Fibroblast of skin of back (primary cell): Measurements from ENCODE around the gene TAS1R2.

Experiments used
- DNase-seq: peaks from one replicate; pipeline ENCODE4 v3.0.0-alpha.2; 2013

TAS1R2 gene

DNA sequence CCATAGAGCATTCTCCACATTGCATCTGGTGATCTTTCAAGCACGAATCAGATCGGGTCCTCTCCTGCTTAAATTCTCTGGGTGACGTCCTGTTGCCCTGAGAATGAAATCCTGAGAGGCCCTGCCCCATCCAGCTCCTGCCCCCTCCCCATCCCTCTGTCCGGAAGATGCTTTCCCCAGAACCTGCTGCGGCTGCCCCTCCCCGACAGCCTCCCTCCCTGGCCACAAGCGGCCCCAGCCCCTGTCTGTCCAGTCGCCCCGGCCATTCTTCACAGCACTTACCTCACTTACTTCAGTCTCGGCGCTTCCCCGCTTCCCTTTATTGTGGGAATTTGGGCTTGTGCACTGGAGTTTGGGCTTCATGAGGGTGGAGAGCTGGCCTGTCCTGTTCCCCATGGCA, 40.3 kb downstream of the TAS1R2 start:
- no peak for DNase-seq

DNA sequence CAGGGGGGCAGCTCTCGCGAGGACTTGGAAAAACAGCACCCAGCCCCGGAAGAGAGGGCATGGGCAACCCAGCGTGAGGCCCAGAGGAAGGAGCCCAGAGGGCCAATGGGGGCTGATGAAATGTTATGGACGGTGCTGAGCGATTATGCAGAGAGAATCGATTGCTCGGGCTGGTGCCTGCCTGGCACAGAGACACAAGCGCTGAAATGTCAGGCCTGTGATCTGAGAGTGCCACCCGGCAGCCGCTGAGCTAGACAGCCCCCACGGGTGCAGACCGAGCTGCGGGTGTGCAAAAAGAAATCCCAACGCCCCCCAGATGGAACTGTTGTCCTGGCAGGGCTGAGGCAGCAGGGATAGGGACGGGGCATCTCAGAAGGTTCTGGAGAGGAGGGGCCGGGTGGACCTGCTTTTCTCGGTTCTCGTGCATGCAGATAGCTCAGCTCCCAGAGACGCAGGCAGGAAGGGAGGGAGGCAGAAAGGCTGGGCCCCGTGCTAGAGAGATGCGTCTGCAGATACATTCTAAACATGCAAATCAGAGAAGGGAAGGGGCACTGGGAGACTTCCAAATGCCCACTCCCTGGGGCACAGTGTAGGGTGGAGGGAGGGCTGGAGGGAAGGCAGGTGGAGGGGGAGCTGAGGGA, 41.5 kb downstream of the TAS1R2 start:
- DNase-seq: no peak

DNA sequence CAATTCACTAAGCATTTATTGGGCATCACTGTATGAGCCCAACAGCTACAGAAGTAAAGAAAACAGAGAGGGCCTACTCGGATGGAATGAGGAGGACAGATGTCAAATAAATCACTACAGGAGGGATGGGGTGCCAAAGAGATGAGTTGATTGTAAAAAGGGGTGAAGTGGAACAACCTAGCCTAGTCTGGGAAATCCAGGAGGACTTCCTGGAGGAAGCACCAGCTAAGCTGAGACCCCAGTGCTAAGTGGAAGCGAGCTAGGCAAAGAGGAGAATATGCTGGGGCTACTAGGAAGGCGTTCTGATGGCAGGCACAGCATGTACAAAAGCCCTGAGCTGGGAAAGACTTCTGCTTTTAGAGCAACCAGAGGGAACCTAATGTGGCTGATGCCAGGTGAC, 42.1 kb downstream of the TAS1R2 start:
- no peak for DNase-seq

DNA sequence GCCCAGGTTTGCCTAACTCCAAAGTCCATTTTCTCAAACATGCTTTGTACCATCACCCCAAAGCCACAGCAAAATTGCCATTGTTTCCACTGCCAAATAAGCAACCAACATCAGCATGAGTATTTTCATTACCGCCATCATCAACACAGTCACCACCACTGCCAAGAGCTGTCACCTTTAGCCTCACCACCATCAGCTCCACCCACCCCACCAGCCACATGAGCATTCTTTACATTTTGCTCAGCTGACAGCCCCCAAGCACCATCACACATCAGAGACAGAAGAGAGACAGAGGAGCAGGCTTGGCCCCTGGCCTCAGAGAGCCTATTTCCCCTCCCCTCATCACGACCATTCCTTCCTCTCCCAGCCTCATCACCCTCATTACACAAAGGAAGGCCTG, 42.7 kb downstream of the TAS1R2 start:
- DNase-seq: no peak

DNA sequence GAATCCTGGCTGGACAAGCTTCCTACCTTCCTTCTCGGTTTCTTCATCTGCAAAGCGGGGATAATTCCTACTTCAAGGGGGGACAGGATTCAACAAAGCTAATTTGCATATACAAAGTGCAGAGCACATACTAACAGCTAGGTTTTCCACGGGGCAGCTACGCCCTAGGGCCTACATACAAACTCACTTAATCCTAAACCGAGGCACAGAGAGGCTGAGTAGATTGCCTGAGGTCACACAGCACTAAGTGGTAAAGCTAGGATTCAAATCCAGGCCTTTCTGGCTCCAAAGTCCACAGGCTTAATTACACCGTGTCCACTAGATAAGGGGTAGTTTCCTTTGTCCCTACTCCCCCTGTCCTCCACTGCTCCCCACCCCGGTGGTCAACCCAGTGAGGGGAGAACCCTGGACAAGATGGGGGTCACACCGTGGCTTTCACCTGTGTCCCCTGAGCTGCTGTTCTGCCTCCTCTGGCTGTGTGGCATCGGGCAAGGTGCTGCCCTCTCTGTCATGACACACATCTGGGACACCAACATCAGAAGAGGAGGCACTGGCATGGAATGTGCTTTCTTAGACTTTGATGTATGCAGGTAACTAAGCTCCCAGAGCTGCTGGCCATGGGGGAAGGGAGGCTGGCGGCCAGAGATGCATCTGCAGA, 44.5 kb downstream of the TAS1R2 start:
- DNase-seq: no peak

DNA sequence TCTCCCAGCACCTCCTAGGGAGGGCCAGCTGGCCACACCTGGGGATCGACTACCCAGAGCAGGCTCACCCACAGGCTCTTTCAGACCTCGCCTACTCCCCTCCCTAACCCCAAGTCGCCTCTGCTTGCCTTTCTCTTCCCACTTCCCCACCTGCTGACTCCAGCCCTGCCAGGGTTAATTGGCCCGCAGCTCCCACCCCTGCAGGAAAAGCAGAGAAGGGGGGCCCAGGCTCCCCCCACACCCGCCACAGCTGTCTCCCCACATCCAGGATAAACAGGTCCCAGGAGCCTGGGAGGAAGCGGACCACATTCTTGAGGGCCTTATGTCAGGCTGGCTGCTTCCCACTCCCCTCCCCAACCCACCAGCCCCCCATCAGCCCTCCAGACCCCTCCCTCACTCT, 45.0 kb downstream of the TAS1R2 start:
- no peak for DNase-seq

DNA sequence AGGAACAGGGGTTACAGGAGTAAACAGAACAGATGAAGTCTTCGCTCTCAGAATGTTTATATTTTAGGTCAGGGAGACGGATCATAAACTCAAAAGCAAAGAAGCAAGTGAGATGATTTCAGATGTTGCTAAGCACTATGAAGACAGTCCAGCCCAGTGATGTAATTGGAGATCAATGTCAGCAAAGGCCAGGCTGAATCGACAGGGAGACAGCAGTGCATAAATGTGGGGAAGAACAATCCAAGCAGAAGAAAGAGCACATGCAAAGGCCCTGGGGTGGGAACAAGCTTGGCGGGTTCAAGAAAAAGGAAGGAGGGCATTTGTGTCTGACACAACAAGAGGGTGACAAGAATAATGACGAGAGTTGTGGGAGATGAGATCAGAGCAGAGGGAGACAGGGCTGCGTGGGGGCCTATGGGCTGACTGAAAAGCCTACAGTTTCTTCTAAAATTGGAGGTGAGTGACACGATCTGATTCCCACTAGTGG, 47.0 kb downstream of the TAS1R2 start:
- DNase-seq: no peak

DNA sequence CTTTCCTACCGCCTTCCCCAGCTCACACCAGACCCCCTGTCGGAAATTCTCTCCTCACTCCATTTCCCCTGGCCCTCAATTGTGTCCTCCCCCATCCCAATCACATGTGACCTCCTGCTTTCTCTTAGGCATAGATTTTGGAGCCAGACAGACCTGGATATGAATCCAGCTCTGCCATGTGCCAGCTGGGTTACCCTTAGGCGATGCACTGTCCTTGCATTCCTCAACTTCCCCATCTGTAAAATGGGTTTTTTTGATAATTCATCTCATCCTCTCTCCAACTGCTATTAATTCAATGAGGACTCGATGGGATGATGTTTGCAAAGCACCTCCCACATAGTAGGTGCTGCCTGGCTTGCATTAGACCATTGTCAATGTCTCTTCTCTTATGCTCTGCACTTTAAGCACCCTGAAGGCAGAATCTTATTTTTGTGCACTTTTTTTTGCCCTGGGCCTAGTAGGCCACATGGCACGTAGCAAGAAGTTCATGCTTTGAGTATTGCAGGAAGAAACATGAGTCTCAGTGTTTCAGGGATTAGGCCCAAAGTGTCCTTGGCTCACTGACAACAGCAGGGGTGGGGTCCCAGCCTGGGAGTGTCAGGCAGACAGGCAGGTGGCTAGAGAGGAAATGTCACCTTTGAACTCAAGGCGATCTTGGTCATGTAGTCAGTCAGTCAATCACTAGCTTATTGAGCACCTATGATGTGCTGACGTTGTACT, 47.6 kb downstream of the TAS1R2 start:
- no peak for DNase-seq

DNA sequence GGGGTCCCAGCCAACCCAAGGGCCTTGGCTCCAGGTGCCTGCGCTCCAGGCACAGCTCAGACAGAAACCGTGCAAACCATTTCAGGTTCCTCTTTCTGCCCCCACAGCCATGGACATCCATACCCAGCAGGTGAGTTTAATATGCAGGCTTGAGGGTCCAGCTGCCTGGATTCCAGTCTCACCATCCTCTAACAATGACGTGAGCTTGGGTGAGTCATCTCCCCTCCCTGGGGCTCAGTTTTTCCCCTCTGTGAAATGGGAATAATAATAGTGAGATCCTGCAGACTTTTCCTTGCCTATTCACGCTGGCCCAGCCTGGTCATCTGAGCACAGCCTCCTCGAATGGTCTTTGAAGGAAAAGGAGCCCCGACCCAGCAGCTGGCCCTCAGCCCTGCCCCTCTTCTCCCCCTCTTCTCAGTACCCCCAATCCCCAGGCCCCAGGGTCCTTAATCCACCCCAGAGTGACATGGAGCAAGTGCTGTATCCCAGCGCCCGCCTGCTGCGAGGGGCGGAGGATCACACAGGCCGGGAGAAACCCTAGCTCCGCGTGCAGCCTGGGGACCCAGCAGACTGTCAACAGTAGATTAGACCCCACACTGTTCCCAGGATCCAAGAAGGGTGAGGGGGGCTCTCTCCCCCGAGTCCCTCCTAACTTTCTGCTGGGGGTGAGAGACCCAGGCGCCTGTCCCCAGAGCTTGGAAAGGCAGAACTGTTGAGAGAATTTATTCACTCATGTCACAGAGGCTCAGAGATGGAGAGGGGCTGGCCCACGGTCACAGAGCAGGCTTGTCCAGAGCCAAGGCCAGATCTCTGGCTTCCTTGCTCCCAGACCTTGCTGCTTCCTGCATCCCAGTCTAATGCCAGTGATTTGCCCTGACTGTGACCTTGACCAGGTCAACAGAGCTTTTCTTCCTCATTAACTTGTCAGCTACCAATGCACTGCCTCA, 49.2 kb downstream of the TAS1R2 start:
- DNase-seq: no peak

DNA sequence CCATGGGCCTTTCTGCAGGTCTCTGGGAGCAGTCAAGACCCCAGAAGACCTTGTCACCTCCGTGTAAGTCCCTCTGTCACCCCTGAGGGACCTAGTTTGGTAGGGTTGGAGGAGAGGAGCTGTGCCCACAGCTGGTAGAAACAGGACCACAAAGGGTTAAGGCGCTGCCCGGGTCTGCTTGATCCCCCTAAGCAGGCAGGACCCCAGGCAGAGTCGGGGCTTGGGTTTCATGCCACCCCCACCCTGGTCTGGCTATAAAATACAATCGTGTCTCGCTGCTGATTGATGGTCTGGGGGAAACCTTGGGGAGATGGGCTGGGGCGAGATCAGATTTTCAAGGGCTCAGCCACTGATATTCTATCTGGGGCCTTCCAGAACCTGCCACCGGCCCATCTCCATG, 50.9 kb downstream of the TAS1R2 start:
- DNase-seq: no peak

DNA sequence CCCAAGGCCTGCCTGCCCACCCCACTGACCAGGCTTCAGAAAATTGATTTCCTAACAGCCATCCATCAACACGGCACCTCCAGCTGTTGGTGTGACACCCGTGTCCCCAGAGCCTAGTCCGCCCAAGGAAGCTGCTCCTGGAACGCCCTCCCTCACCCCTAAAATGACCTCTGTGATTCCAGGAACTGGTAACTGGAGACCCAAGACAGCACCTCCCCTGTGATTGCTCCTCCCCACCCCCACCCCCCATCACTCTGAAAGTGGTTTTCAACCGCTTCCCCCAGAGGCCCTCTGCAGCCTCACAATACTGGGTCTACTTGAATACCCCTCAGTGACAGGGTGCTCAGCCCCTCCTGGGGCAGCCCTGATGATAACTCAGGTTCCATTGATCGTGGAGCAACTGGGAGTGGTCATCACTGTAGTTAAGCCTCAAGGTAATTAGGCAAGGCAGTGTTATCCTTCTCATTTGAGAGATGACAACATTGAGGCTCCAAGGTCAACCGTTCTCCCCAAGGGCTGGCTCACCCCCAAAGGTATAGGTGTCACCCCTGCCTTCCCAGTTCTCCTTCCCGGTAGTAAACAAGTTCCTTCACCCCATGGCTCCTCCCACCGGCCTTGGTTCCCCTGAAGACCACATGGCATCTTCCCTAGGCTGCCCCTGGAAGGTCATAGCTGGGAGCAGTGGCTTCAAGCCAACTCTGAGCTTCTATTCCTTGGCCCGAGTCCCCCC, 52.0 kb downstream of the TAS1R2 start:
- no peak for DNase-seq

DNA sequence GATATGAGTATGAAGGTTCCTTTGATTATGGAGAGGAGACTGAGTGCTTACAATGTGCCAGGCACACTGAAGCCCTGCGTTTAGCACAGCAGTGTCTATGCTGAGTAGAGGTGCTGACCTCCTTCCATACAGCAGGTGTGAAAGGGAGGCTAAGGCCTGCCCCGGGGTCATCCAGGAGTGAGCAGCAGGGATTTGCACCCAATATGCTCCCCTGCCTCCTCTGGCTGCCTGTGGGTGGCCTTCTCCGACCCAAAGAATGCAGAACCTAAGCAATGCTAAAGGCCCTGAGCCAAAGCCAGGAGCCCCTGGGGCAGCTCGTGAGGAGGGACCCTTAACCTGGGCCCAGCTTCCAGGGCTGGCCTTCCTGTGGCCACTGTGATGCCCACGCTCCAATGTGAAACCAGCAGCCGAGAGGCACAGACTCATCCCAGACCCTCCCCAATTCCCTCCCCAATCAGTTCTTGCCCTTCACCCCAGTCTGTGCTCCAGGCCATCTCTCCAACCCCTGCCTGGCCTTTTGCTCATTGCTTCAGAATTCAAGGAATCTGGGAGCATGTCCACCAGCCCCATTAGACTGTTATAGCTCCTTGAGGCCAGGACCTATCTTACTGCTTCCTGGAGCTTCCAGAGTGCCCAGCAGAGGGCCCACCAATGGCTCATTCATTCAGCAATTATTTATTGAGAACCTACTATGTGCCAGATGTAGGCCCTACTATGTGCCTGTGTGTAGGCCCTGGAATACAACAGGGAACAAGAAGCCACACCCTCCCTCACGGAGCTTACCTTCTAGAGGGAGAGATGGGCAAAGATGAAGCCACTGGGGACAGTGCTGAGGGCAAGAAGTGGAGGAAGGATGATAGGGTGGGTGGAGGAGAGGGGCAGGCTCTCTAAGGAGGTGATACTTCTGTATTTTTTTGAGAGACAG, 53.3 kb downstream of the TAS1R2 start:
- DNase-seq: peak; percentile 11

DNA sequence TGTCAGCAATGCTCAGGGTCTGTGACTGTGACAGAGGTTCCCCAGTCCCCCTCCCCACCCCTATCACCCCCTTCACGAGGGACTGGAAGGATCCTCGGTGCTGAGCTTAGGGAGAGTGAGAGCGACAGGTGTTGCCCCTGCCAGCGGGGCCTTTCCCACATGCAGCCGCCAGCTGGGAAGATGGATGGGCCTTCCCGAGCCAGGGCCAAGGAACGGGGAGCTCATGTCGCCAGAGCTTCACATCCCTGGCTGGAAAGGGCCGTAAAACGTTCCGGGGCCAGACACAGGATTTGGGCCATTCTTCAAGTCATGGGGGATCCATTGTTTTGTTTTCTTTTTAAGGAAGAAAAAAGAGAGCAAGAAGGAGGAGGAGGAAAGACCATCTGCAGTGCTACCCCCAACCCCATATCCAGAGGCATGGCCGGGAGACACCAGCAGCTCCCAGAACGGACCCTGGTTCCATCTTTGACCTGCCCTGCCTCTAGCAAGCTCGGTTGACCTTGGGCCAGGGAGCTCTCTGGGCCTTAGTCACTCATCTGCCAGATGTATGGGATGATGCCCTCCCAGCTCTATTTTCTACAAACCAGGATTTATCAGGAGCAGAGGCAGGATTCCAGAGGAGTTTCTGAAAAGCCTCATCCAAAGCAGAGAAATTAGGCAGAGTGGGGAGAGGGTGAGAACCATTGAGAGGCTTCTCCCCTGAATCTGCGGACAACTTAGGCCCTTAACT, 54.1 kb downstream of the TAS1R2 start:
- DNase-seq: no peak

DNA sequence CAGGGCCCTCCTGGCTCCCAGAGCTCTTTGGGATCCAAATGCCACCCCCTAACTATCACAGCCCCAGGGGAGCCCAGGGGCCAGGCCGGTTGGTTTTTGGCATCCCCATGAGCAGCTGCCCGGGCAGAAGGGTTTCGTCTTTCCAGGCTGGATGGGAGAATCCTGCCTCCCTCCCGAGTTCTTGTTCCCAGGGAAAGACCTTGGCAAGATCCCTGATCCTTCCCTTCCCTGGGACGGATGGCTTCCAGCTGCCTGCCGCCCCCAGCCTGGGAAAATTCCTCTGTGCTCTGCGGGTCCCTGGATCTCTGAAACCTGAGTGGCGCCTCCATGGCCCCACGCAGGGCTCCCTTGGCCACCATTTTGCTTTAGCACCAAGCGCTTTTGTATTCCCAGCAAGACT, 55.6 kb downstream of the TAS1R2 start:
- no peak for DNase-seq

DNA sequence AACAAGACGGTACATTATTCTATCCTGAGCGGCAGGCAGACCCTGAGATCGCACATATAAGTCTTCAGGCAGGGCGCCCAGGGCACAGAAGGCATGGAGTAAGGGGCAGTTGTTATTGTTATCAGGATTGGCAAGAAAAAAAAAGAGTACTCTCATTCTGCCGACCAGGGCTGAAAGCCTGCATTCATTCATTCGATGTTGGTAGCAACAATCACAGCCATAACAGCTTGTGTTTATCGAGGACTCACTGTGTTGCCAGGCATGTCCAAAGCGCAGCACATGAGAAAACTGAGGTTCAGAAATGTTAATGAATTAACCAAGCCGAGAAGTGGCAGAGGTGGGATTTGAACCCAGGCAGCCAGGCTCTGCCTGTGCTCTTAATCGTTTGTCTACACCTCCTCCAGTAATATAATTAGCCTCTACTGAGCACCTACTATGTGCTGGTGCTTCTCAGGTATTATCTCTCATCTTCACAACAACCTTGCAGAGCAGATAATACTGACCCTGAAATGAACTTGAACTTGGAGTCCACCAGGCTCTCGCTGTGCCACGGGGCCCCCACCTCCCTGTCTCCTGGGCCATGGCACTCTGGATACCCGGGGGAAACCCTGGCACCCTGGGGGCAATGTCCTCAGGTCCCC, 56.2 kb downstream of the TAS1R2 start:
- DNase-seq: no peak

DNA sequence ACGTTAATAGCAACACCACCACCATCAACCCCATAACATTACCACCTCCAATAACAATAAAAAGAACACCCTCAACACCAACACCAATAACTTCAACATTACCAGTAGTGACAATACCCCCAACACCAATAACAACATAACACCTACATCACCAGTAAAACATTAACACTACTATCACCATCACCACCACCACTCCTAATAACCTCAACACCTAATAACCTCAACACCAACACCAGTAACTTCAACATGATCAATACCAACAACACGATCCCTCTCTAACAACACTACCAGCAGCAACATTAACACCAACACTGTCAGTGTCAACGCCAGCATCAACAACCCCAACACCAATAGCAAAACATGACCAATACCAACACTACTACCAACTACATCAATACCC, 57.2 kb downstream of the TAS1R2 start:
- no peak for DNase-seq

DNA sequence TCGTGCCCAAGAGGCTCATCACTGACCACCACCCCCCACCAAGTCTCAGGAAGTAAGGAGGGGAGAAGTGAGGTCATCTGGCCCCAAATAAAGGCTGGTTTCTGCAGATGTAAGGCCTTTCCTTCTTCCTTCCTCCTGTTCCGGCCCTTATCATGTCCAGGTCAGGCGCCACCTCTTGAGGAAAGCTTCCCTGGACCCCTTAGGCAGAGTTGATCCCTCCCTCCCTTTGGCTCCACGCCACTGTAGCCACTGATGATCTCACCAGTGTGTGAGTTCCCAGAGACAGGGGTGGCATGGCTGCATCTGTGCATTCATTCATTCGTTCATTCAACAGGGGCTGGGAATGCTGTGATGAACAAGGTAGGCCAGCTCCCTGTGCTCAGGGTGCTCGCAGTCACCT, 59.2 kb downstream of the TAS1R2 start:
- no peak for DNase-seq

DNA sequence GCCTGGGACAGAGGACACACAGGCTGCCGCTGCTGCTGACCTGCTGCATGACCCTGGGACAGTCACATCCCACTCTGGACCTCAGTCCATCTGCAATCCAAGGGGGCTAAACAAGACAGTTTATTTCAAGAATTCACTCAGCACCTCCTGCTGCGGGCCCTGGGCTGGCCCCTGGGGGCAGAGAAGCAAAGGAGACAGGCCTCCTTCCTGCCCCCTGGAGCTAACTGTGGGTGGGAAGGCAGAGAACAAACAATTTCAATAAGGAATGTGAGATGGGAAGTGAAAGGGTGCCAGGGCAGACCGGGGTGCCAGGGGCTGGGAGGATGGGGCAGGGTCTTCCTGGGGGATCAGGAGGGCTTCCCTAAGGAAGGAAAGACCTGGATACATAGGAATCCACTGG, 60.0 kb downstream of the TAS1R2 start:
- no peak for DNase-seq

DNA sequence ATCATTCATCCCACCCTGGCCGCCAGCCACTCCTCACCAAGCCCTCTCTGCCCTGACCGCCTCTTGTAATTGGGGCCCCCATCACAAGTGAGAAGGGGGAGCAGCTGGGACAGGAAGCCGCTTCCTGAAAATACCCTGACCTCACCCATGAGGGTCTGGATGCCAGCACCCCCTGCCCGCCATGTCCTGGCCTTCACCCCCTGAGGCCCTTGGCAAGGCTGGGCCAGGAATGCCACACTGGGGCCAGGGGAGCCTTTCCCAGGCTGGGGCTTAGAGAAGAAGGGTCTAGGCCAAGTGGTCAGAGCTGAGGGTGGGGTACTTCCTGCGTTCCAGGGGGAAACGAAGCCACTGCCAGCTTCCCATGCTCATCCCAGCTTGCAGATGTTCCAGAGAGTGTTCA, 60.5 kb downstream of the TAS1R2 start:
- DNase-seq: no peak

DNA sequence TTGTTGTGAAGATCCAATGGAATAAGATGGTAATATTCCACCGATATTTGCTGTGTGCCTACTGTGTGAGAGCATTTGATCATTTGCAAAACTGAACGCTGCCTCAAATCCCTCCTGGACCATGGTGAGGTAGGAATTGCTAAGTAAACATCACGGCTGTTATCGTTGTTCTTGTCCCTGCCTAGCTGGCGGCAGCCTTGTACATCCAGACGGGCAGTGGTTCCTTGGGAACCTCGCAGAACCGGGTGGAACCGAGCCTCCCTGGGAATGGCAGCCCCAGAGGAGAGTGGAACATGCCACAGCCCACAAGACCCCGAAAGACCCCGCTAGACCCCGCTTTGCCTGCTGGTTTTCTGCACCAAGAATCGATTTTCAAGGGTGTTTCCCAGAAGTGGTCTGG, 60.9 kb downstream of the TAS1R2 start:
- no peak for DNase-seq
